HCT116 (cell line): ENCODE results near the gene LARP1. TPM values are rescaled to one million over a fixed set of nuclear protein-coding genes. Genes with fewer than 3 reads are reported as not detected.

Experiments
- ATAC-seq: fragments of 200-7000 bp; cut with Tn5 transposase; 2 replicates; pipeline ENCODE4 v1.9.1; 2020; ENCODE audit warnings: mild to moderate bottlenecking, moderate library complexity
- BruUV-seq: library from RNA; stranded (reverse); fragments of 400-500 nt; replicated peaks from 2 replicates; lab custom pipeline; 2021; lab: Mats Ljungman, UMichigan
- CTCF ChIA-PET: fragments of 300-600 bp; sonication (Branson Sonifier 250); formaldehyde crosslinking; loops from one replicate; lab custom pipeline; 2021; ENCODE audit warnings: antibody characterized with exemption; lab: Charles Lee
- POLR2A ChIA-PET: fragments of 300-600, 350-600 bp; sonication (Branson Sonifier 250); formaldehyde crosslinking; loops from one replicate; lab custom pipeline; 2021; ENCODE audit warnings: antibody characterized with exemption; lab: Charles Lee
- RAD21 ChIA-PET, 2 experiments: fragments of 300-600 bp; sonication (Branson Sonifier 250); formaldehyde crosslinking; loops; one replicate each; lab custom pipeline; 2023; ENCODE audit warnings: low total read pairs in 2 of 2; ENCODE audit not compliant: uncharacterized antibody in 2 of 2, unreplicated experiment in 2 of 2, low non-redundant PET in 1 of 2; lab: Charles Lee
- DNase-seq: peaks from one replicate; pipeline ENCODE4 v3.0.0-alpha.2; 2010; ENCODE audit warnings: low read depth, low spot score
- H2AFZ ChIP-seq: fragments of 200-600 bp; shearing (Covaris generic), sonication (generic); 2 replicates; pipeline ENCODE4 v1.6.1; 2017; ENCODE audit warnings: low read depth, mixed run types, mixed read lengths, antibody characterized with exemption, low read length; ENCODE audit not compliant: poor library complexity, severe bottlenecking
- H3K27ac ChIP-seq: 2 replicates; pipeline ENCODE4 v1.5.1; 2012; ENCODE audit warnings: low read depth, low read length
- H3K27me3 ChIP-seq: fragments of 200-600 bp; sonication (generic); 2 replicates; pipeline ENCODE4 v1.6.1; 2016; ENCODE audit warnings: mixed run types, low read length, mixed read lengths; ENCODE audit not compliant: insufficient read depth
- H3K36me3 ChIP-seq, 2 experiments: fragments of 200-500 bp in 1 of 2; fragments of 200-600 bp in 1 of 2; sonication (Bioruptor generic) in 1 of 2; sonication (generic) in 1 of 2; 2 replicates each; pipeline versions ENCODE4 v1.5.1 to v1.6.1; 2014 to 2016; ENCODE audit warnings: low read length in 2 of 2, inconsistent platforms in 1 of 2, mixed read lengths in 1 of 2, mixed run types in 1 of 2; ENCODE audit not compliant: insufficient read depth in 2 of 2, control insufficient read depth in 1 of 2
- H3K4me1 ChIP-seq, 2 experiments: fragments of 200-600 bp in 1 of 2; sonication (generic) in 1 of 2; 2 replicates each; pipeline versions ENCODE4 v1.5.1 to v1.6.1; 2012 to 2017; ENCODE audit warnings: low read length in 2 of 2, inconsistent platforms in 1 of 2, mild to moderate bottlenecking in 1 of 2, mixed read lengths in 1 of 2, mixed run types in 1 of 2, moderate library complexity in 1 of 2; ENCODE audit not compliant: insufficient read depth in 2 of 2, control insufficient read depth in 1 of 2
- H3K4me2 ChIP-seq: fragments of 200-600 bp; sonication (generic); 2 replicates; pipeline ENCODE4 v1.6.1; 2017; ENCODE audit warnings: mixed run types, low read length, mixed read lengths
- H3K4me3 ChIP-seq, 2 experiments: fragments of 200-600 bp in 1 of 2; sonication (generic) in 1 of 2; replicated peaks in 1 of 2; 2 replicates each; pipeline ENCODE4 v1.5.1; 2011 to 2016; ENCODE audit warnings: low read length in 2 of 2, control low read depth in 1 of 2, low read depth in 1 of 2, mild to moderate bottlenecking in 1 of 2, mixed read lengths in 1 of 2, mixed run types in 1 of 2
- H3K79me2 ChIP-seq: fragments of 200-600 bp; sonication (generic); 2 replicates; pipeline ENCODE4 v1.6.1; 2017; ENCODE audit warnings: mild to moderate bottlenecking, mixed run types, low read length, moderate library complexity, mixed read lengths; ENCODE audit not compliant: insufficient read depth
- H3K9ac ChIP-seq: fragments of 200-600 bp; sonication (generic); 2 replicates; pipeline ENCODE4 v1.6.1; 2016; ENCODE audit warnings: low read length, mixed read lengths
- H3K9me2 ChIP-seq: fragments of 200-600 bp; sonication (generic), shearing (Covaris generic); 2 replicates; pipeline ENCODE4 v1.6.1; 2017; ENCODE audit warnings: mixed run types, mild to moderate bottlenecking, moderate library complexity; ENCODE audit not compliant: insufficient read depth
- H3K9me3 ChIP-seq, 2 experiments: fragments of 200-500 bp in 1 of 2; fragments of 200-600 bp in 1 of 2; sonication (Bioruptor generic) in 1 of 2; sonication (generic) in 1 of 2; 2 replicates each; pipeline ENCODE4 v1.6.1; 2014 to 2017; ENCODE audit warnings: low read length in 2 of 2, mixed read lengths in 2 of 2, inconsistent platforms in 1 of 2, low read depth in 1 of 2, mild to moderate bottlenecking in 1 of 2, mixed run types in 1 of 2, moderate library complexity in 1 of 2; ENCODE audit not compliant: control insufficient read depth in 1 of 2, insufficient read depth in 1 of 2
- H4K20me1 ChIP-seq: fragments of 200-600 bp; sonication (generic), shearing (Covaris generic); 2 replicates; pipeline ENCODE4 v1.6.1; 2017; ENCODE audit warnings: mixed run types, mild to moderate bottlenecking, moderate library complexity; ENCODE audit not compliant: insufficient read depth
- CBX3 ChIP-seq: IDR thresholded peaks from 2 replicates; pipeline ENCODE4 v1.6.1; 2012; ENCODE audit warnings: low read depth
- CEBPB ChIP-seq: IDR thresholded peaks from 2 replicates; pipeline ENCODE4 v1.6.1; 2012; ENCODE audit warnings: low read depth
- EGR1 ChIP-seq: IDR thresholded peaks from 2 replicates; pipeline ENCODE4 v1.6.1; 2012; ENCODE audit warnings: low read depth
- ELF1 ChIP-seq: IDR thresholded peaks from 2 replicates; pipeline ENCODE4 v1.6.1; 2012; ENCODE audit warnings: low read depth, borderline replicate concordance
- EZH2 ChIP-seq: fragments of 200-600 bp; sonication (generic); IDR thresholded peaks from 2 replicates; pipeline ENCODE4 v1.6.1; 2017; ENCODE audit warnings: antibody characterized with exemption, mixed run types
- FOSL1 ChIP-seq: IDR thresholded peaks from 2 replicates; pipeline ENCODE4 v1.6.1; 2012; ENCODE audit warnings: low read depth
- JUND ChIP-seq: IDR thresholded peaks from 2 replicates; pipeline ENCODE4 v1.6.1; 2012
- POLR2AphosphoS5 ChIP-seq: IDR thresholded peaks from 2 replicates; pipeline ENCODE4 v1.6.1; 2011; ENCODE audit warnings: mild to moderate bottlenecking, low read depth, low read length, moderate library complexity
- RAD21 ChIP-seq: IDR thresholded peaks from 2 replicates; pipeline ENCODE4 v1.6.1; 2012; ENCODE audit warnings: low read depth, mild to moderate bottlenecking
- TCF7L2 ChIP-seq: IDR thresholded peaks from 2 replicates; pipeline ENCODE4 v1.7.0; 2011; ENCODE audit warnings: borderline replicate concordance, inconsistent platforms; ENCODE audit not compliant: insufficient read depth, insufficient read length; ENCODE audit errors: extremely low read depth
- YY1 ChIP-seq: IDR thresholded peaks from 2 replicates; pipeline ENCODE4 v1.6.1; 2011; ENCODE audit warnings: low read length, low read depth, moderate library complexity, mild to moderate bottlenecking; ENCODE audit not compliant: insufficient replicate concordance; ENCODE audit errors: extremely low read depth
- ZNF274 ChIP-seq: fragments of 200-500 bp; sonication (Bioruptor generic); IDR thresholded peaks from 2 replicates; pipeline ENCODE4 v1.6.1; 2014; ENCODE audit warnings: mild to moderate bottlenecking, low read depth, low read length, inconsistent platforms
- intact Hi-C: fragments of 100-400 bp; cut with micrococcal nuclease; formaldehyde crosslinking; loops from 2 replicates; pipeline ENCODE4 v1.10.0; 2022
- total RNA-seq: library from RNA; stranded (reverse); gene quantifications from one replicate; pipeline ENCODE4 v1.2.1, GENCODE V29; 2021; ENCODE audit not compliant: unreplicated experiment
- TF ChIP-seq, protein P1 (sequence below): IDR thresholded peaks from 2 replicates; pipeline ENCODE4 v1.6.1; 2011; ENCODE audit warnings: mild to moderate bottlenecking, low read length, moderate library complexity; ENCODE audit not compliant: insufficient replicate concordance; ENCODE audit errors: extremely low read depth
- TF ChIP-seq, protein P2 (sequence below): IDR thresholded peaks from 2 replicates; pipeline ENCODE4 v1.6.1; 2012; ENCODE audit warnings: low read depth

The LARP1 gene
- total RNA-seq, 1 experiment from 2014 or later: 201 TPM

DNA sequence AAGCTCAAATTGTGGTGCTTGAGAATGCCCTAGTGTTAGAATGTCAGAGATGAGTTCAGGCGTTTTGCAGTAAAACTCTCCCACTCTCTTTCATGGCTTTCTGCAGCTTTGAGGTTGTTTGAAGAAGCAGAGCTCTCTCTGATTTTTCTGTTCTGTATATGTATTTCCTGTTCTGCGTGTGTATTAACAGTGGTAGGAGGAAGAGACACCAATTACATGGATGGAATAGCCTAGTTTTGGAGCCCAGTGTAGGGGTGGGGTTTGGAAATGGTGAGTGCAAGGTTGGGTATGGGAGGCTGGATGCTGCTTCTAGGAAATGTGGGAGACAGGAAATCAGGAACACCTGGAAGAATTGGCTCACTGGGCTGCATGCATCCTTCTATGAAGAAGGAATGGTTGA is 12.4 kb downstream of the LARP1 start:
- DNase-seq (no peak), ATAC-seq (no peak)
- intact Hi-C loops: no loop called here
- no peaks in the 10 kb centered on the region for H3K9me2 ChIP-seq
- no peak overlapping the region for H3K27ac ChIP-seq
- peaks cover 32% of the 10 kb centered on the region for H4K20me1 ChIP-seq
- no peak for TF ChIP-seq JUND
- no peak for TF ChIP-seq YY1
- TF ChIP-seq ELF1: no peak
- no peak for TF ChIP-seq CEBPB
- TF ChIP-seq EGR1: no peak
- no peak for TF ChIP-seq EZH2
- no peak for TF ChIP-seq ZNF274
- no peak for TF ChIP-seq FOSL1
- TF ChIP-seq RAD21: no peak
- TF ChIP-seq, protein P1, sequence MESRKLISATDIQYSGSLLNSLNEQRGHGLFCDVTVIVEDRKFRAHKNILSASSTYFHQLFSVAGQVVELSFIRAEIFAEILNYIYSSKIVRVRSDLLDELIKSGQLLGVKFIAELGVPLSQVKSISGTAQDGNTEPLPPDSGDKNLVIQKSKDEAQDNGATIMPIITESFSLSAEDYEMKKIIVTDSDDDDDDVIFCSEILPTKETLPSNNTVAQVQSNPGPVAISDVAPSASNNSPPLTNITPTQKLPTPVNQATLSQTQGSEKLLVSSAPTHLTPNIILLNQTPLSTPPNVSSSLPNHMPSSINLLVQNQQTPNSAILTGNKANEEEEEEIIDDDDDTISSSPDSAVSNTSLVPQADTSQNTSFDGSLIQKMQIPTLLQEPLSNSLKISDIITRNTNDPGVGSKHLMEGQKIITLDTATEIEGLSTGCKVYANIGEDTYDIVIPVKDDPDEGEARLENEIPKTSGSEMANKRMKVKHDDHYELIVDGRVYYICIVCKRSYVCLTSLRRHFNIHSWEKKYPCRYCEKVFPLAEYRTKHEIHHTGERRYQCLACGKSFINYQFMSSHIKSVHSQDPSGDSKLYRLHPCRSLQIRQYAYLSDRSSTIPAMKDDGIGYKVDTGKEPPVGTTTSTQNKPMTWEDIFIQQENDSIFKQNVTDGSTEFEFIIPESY: no peak
- TF ChIP-seq, protein P2, sequence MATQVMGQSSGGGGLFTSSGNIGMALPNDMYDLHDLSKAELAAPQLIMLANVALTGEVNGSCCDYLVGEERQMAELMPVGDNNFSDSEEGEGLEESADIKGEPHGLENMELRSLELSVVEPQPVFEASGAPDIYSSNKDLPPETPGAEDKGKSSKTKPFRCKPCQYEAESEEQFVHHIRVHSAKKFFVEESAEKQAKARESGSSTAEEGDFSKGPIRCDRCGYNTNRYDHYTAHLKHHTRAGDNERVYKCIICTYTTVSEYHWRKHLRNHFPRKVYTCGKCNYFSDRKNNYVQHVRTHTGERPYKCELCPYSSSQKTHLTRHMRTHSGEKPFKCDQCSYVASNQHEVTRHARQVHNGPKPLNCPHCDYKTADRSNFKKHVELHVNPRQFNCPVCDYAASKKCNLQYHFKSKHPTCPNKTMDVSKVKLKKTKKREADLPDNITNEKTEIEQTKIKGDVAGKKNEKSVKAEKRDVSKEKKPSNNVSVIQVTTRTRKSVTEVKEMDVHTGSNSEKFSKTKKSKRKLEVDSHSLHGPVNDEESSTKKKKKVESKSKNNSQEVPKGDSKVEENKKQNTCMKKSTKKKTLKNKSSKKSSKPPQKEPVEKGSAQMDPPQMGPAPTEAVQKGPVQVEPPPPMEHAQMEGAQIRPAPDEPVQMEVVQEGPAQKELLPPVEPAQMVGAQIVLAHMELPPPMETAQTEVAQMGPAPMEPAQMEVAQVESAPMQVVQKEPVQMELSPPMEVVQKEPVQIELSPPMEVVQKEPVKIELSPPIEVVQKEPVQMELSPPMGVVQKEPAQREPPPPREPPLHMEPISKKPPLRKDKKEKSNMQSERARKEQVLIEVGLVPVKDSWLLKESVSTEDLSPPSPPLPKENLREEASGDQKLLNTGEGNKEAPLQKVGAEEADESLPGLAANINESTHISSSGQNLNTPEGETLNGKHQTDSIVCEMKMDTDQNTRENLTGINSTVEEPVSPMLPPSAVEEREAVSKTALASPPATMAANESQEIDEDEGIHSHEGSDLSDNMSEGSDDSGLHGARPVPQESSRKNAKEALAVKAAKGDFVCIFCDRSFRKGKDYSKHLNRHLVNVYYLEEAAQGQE: no peak
- no peak for TF ChIP-seq TCF7L2
- TF ChIP-seq CBX3: no peak
- TF ChIP-seq POLR2AphosphoS5: no peak
- no peak overlapping the region for H2AFZ ChIP-seq
- no peaks in the 10 kb centered on the region for H3K9me3 ChIP-seq
- no peaks in the 10 kb centered on the region for H3K27me3 ChIP-seq
- H3K4me3 ChIP-seq: no peak overlapping the region
- H3K36me3 ChIP-seq: no peaks in the 10 kb centered on the region
- no peak overlapping the region for H3K4me2 ChIP-seq
- peaks cover 100% of the 10 kb centered on the region for H3K79me2 ChIP-seq
- ChIA-PET POLR2A (no interaction called here), RAD21 (no interaction called here), CTCF (no interaction called here)
- H3K9ac ChIP-seq: no peak overlapping the region
- BruUV-seq: no TSS peak
- H3K4me1 ChIP-seq: peaks cover 7 to 17% of the 10 kb centered on the region in 2 experiments; a peak in 3 of 4 replicates
